ENCODE data around the gene TNKS1BP1. TPM values are rescaled to one million over a fixed set of nuclear protein-coding genes. Genes with fewer than 3 reads are reported as not detected.
A peak's percentile ranks its signal among the peaks of the same experiment; 100 is the strongest.
"Not testable (repeated sequence)": the region's sequence is repeated elsewhere in the genome, so short reads cannot be mapped to it uniquely, and the experiment has no call there.

Gene TNKS1BP1
- polyA plus RNA-seq, 4 donors, result 65.8 to 74.5 (median 68.7) TPM

GRCh38 chr11:57299150-57299737, 25.5 kb downstream of the TNKS1BP1 start:
- no peak for DNase-seq (ENCODE audit: low read depth in 4 of 4, low spot score in 2 of 4)

GRCh38 chr11:57297221-57297620, 27.5 kb downstream of the TNKS1BP1 start:
- DNase-seq (ENCODE audit: low read depth in 4 of 4, low spot score in 2 of 4), result no peak

GRCh38 chr11:57296205-57296604, 28.5 kb downstream of the TNKS1BP1 start:
- not testable (repeated sequence) for DNase-seq (ENCODE audit: low read depth in 4 of 4, low spot score in 2 of 4)

- DNase-seq (ENCODE audit: low read depth in 4 of 4, low spot score in 2 of 4), result no peak
Observed at GRCh38 chr11:57294225-57295131, 30.3 kb downstream of the TNKS1BP1 start.

- no peak for DNase-seq (ENCODE audit: low read depth in 4 of 4, low spot score in 2 of 4)
Observed at GRCh38 chr11:57290288-57290687, 34.5 kb downstream of the TNKS1BP1 start.

- DNase-seq (ENCODE audit: low read depth in 4 of 4, low spot score in 2 of 4), result no peak
Observed at GRCh38 chr11:57288771-57289579, 35.8 kb downstream of the TNKS1BP1 start.

- no peak for DNase-seq (ENCODE audit: low read depth in 4 of 4, low spot score in 2 of 4)
Observed at GRCh38 chr11:57287884-57288283, 36.9 kb downstream of the TNKS1BP1 start.

- no peak for DNase-seq (ENCODE audit: low read depth in 4 of 4, low spot score in 2 of 4)
Observed at GRCh38 chr11:57283231-57283990, 41.3 kb downstream of the TNKS1BP1 start.

- not testable (repeated sequence) for DNase-seq (ENCODE audit: low read depth in 4 of 4, low spot score in 2 of 4)
Observed at GRCh38 chr11:57281546-57281945, 43.2 kb downstream of the TNKS1BP1 start.

GRCh38 chr11:57279116-57279515, 45.6 kb downstream of the TNKS1BP1 start:
- DNase-seq (ENCODE audit: low read depth in 4 of 4, low spot score in 2 of 4), result no peak

GRCh38 chr11:57278721-57279095, 46.0 kb downstream of the TNKS1BP1 start:
- no peak for DNase-seq (ENCODE audit: low read depth in 4 of 4, low spot score in 2 of 4)

- peak in 2 of 4 donors; percentile 40 to 69 for DNase-seq (ENCODE audit: low read depth in 4 of 4, low spot score in 2 of 4)
Observed at GRCh38 chr11:57277845-57278720, 46.7 kb downstream of the TNKS1BP1 start.

- no peak for DNase-seq (ENCODE audit: low read depth in 4 of 4, low spot score in 2 of 4)
Observed at GRCh38 chr11:57276971-57277675, 47.6 kb downstream of the TNKS1BP1 start.

- DNase-seq (ENCODE audit: low read depth in 4 of 4, low spot score in 2 of 4), result no peak
Observed at GRCh38 chr11:57276169-57276970, 48.4 kb downstream of the TNKS1BP1 start.

GRCh38 chr11:57275582-57275981, 49.2 kb downstream of the TNKS1BP1 start:
- DNase-seq (ENCODE audit: low read depth in 4 of 4, low spot score in 2 of 4), result no peak

GRCh38 chr11:57274904-57275498, 49.8 kb downstream of the TNKS1BP1 start:
- no peak for DNase-seq (ENCODE audit: low read depth in 4 of 4, low spot score in 2 of 4)

GRCh38 chr11:57273448-57274058, 51.2 kb downstream of the TNKS1BP1 start:
- no peak for DNase-seq (ENCODE audit: low read depth in 4 of 4, low spot score in 2 of 4)

All from left renal cortex interstitium (tissue), 4 donors.